COLO668 (cell line): ENCODE results near the gene TBC1D10B.

ENCODE experiments used
- DNase-seq: peaks from one replicate; lab custom pipeline; 2025; ENCODE audit not compliant: unreplicated experiment; lab: John Stamatoyannopoulos, UW

Gene TBC1D10B, protein sequence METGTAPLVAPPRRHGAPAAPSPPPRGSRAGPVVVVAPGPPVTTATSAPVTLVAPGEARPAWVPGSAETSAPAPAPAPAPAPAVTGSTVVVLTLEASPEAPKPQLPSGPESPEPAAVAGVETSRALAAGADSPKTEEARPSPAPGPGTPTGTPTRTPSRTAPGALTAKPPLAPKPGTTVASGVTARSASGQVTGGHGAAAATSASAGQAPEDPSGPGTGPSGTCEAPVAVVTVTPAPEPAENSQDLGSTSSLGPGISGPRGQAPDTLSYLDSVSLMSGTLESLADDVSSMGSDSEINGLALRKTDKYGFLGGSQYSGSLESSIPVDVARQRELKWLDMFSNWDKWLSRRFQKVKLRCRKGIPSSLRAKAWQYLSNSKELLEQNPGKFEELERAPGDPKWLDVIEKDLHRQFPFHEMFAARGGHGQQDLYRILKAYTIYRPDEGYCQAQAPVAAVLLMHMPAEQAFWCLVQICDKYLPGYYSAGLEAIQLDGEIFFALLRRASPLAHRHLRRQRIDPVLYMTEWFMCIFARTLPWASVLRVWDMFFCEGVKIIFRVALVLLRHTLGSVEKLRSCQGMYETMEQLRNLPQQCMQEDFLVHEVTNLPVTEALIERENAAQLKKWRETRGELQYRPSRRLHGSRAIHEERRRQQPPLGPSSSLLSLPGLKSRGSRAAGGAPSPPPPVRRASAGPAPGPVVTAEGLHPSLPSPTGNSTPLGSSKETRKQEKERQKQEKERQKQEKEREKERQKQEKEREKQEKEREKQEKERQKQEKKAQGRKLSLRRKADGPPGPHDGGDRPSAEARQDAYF

DNA sequence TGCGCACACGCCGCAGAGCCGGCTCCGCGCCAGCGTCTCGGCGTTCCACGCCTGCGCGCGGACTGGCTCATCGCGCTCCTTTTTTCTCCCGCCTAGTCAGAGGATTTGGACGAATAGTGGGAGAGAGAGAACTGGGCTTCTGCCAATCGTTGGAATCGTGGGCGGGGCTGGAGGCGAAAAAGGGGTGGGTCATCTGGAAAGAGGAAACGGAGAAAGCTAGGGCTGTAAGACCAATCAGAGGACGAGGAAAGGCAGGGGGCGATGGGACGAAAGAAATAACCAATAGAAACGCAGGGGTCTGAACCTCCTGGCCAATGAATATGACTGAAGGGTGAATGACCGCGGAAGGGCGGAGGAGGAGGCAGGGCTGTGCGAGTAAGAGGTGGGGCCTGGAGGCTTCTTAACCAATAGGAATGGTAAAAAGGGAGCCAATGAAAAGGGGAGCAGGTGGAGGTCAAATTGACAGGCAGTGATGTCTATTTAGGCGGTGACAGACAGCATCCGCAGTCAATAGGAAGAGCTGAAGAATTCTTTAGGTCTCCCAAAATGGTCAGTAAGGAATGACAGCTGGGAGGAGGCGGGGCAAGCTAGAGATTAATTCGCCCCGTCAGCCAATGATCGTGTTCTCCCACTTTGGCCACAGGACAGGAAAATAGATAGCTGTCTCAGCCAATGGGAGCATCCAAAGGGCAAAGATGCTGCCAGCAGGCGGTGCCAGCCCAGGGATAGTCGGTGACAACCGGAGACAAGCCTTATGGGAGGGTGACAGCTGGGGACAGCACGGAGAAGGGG lies at the start of gene TBC1D10B:
TSS of gene TBC1D10B (minus strand) at position 39 of the 792 bp plus-strand sequence. CDS start 311 bp downstream, outside the sequence.
- peak; percentile 99 for DNase-seq

GRCh38 chr16:30418350-30419181 lies 48.3 kb upstream of the TBC1D10B start:
- peak; percentile 9 for DNase-seq

DNA sequence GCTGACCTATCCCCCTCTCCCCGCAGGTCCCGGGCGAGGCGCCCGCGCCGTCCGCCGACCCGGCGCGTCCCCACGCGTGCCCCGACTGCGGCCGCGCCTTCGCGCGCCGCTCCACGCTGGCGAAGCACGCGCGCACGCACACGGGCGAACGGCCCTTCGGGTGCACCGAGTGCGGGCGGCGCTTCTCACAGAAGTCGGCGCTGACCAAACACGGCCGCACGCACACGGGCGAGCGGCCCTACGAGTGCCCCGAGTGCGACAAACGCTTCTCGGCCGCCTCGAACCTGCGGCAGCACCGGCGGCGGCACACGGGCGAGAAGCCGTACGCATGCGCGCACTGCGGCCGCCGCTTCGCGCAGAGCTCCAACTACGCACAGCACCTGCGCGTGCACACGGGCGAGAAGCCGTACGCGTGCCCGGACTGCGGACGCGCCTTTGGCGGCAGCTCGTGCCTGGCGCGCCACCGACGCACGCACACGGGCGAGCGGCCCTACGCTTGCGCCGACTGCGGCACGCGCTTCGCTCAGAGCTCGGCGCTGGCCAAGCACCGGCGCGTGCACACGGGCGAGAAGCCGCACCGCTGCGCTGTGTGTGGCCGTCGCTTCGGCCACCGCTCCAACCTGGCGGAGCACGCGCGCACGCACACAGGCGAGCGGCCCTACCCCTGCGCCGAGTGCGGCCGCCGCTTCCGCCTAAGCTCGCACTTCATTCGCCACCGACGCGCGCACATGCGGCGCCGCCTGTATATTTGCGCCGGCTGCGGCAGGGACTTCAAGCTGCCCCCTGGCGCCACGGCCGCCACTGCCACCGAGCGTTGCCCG lies 47.4 kb upstream of the TBC1D10B start:
- DNase-seq = peak; percentile 98

GRCh38 chr16:30416624-30417528 lies 46.6 kb upstream of the TBC1D10B start:
- no peak for DNase-seq

DNA sequence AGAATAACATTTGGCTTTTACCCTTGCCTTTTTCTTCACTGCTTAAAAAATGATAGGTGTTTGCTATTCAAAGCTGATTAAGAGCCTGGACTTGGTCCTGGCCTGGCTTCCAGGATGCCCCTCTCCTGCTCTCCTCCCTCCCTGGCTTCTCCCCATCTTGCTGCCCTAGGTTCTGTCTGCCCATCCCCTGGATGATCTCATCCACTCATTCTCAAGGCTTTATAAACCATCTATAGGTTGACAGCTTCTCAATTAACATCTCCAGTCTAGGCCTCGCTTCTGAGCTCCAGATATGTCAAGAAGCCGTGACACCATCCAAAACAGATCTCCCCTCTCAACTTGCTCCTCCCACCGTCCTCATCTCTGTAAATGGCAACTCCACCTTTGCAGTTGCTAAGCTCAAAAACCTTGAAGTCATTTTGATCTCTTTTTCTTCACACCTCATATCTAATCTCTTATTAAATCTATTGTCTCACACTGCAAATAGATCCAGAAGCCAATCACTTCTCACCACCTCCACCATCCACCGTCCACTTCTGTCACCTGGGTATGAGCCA lies 45.8 kb upstream of the TBC1D10B start:
- no peak for DNase-seq

GRCh38 chr16:30414159-30414558 lies 43.9 kb upstream of the TBC1D10B start:
- no peak for DNase-seq

- no peak for DNase-seq
These were observed 43.0 kb upstream of the TBC1D10B start for GRCh38 chr16:30413112-30413806.

- peak; percentile 90 for DNase-seq
These were observed 39.1 kb upstream of the TBC1D10B start for GRCh38 chr16:30409125-30410060.

GRCh38 chr16:30407804-30408534 lies 37.7 kb upstream of the TBC1D10B start:
- no peak for DNase-seq

- peak; percentile 91 for DNase-seq
These were observed 37.0 kb upstream of the TBC1D10B start, which contains the start of gene ZNF771 for GRCh38 chr16:30407102-30407803. ZNF771 (plus strand) TSS chr16:30407606; CDS start chr16:30408054, 448 bp downstream.

GRCh38 chr16:30406795-30407101 lies 36.5 kb upstream of the TBC1D10B start:
- no peak for DNase-seq

GRCh38 chr16:30401768-30402425 lies 31.6 kb upstream of the TBC1D10B start:
- peak; percentile 43 for DNase-seq

- peak; percentile 30 for DNase-seq
These were observed 29.3 kb upstream of the TBC1D10B start for GRCh38 chr16:30399435-30400186.
